RCC 7860 (cell line): ENCODE measurements around the gene LMAN1.

ENCODE experiments used
- DNase-seq: peaks from one replicate; pipeline ENCODE4 v3.0.0-alpha.2; 2015; ENCODE audit warnings: low spot score
- FAIRE-seq: peaks from 2 replicates; lab custom pipeline; 2012; peaks lifted over from hg19 to GRCh38; lab: Jason Lieb, UNC

The LMAN1 gene, protein sequence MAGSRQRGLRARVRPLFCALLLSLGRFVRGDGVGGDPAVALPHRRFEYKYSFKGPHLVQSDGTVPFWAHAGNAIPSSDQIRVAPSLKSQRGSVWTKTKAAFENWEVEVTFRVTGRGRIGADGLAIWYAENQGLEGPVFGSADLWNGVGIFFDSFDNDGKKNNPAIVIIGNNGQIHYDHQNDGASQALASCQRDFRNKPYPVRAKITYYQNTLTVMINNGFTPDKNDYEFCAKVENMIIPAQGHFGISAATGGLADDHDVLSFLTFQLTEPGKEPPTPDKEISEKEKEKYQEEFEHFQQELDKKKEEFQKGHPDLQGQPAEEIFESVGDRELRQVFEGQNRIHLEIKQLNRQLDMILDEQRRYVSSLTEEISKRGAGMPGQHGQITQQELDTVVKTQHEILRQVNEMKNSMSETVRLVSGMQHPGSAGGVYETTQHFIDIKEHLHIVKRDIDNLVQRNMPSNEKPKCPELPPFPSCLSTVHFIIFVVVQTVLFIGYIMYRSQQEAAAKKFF

DNA sequence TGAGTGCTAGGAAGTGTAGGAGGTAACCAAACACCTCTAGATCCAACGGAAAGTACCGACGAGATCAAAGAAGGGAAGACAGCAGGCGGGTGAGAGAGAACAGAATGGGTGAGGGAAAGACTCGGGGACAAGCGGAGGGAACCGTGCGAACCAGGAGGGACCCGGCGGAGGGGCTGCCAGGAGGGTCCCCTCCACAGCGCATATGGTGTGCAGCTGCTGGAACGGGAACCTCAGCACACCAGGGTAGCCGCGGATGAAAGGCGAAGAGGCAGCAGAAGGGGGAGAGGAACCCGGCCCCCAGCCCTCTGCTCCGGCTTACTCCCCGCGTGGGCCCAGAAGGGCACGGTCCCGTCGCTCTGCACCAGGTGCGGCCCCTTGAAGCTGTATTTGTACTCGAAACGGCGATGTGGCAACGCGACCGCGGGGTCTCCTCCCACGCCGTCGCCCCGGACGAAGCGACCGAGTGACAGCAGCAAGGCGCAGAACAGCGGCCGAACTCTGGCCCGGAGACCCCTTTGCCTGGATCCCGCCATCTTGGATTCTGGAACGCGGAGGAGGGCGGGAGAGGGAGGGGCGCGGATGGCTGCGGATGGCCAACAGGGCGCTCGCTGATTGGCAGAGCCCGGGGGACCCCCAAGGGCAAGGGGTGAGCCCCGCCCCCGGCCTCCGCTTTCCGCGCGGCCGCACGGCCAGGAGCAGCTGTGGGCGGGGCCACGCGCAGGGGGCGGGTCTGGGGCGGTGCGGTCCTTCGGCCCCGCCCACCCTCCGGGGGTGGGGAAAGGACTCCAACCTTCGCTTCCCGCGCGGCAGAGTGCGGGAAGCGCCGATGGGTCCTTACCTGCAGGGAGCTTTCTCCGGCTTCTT, at the start of gene LMAN1:
LMAN1 (minus strand) TSS at position 554 of the 864 bp plus-strand sequence; CDS start at position 533, 21 bp downstream.
- DNase-seq (peak; percentile 77), FAIRE-seq (no peak)

DNA sequence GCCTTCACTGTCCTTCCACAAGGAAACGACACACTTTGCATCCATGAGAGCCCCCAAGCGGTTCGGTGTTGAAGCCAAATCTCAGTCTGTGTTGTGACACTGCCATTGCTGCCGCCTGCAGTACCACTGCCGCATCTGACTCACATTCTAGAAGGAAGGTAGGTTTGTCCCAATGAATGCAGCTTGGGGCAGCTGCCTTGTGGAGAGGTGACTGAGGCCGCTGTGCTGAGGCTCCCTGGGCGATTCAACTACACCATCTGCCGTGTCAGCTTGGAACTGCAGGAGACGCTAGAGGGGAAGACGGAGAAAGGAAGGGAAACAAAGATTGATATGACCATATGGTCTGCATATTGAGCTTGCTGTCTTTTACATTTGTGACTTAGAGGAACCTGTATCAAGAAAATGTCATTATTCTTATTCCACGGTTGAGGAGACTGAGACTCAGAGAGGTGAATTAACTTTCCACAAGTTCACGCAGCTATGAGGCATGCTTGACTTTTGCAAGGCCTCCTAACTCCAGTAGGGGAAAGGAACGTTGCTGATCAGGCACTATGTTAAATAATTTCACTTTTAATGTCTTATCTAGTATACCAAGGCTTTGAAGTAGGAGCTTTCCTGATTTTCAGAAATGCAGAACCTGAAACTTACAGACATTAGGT, 43.5 kb upstream of the LMAN1 start:
- FAIRE-seq (peak; percentile 79), DNase-seq (peak; percentile 87)

DNA sequence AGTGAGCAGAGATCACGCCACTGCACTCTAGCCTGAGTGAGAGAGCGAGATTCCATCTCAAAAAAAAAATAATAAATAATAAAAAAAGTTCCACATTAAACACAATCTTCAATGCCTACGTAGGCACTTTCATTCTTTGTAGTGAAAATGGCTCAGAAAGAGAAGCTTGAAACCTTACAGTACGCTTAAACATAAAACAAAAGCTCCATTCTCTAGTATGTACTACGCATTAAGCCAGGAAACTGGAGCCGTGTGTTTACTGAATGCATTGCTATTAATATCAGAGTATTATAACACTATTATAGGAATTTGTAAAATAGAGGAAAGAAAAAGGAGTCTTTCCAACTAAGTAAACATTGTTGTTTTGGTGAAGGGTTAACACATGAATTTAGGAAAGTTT, 41.3 kb upstream of the LMAN1 start:
- DNase-seq (no peak), FAIRE-seq (no peak)

DNA sequence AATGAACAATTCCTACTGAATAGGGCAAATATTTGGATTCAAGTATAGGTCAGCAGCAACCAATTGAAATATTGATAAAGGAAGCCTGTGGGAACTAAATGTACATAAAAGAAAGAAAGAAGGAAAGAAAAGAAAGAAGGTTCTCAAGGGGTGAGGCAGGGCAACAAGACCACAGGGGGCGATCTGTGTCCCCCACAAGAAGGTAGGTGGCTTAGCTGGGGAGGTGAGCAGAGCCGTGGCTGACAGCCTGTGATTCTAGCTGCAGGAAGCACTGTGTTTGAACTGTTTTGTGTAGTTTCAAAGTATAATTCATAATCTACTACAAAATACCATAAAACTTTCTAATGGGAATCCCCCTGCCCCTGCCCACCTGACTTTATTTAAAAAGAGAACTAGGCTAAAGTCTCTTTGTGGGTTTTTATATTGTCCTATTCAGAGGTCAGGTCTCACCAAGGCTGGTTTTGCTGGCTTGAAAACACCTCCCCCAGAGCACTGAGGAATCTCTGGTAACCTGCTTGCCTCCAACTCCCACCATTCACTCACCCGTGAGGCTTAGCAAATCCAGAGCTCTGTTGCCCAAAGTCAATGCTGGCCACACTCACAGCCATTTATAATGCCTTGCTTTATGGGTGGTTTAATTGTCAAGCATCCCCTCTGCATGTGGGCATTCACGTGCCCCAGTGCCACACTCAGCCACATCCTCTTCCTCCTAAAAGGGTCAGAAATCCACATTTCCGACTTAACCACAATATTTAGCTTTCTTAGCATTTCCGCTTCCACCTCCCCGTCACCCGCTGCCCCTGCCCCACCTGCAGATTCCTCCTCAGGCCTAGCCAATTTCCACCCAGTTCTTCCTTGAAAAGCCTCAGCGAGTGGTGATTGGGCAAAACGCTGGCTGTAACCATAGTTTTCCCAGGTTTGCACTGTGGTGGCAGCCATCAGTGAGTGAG, 36.4 kb upstream of the LMAN1 start:
- DNase-seq (no peak), FAIRE-seq (no peak)

DNA sequence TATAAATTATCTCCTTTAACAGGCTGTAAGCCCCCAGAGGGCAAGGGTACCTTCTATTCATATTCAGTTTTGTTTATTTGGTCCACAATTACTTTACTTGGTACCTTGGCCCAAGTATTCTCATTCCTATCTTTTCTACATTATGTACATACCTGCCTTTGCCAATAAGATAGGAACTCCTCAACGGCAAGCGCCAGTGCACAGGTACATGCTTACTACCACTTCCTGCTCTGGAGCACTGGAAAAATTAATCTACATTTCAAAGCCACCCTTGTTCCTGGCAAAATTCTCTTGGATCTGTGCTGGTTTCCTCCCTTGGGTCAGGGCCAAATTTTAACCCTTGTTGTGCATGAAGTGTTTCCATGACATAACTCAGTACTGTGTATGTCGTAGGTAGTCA, 34.3 kb upstream of the LMAN1 start:
- DNase-seq (no peak), FAIRE-seq (no peak)

DNA sequence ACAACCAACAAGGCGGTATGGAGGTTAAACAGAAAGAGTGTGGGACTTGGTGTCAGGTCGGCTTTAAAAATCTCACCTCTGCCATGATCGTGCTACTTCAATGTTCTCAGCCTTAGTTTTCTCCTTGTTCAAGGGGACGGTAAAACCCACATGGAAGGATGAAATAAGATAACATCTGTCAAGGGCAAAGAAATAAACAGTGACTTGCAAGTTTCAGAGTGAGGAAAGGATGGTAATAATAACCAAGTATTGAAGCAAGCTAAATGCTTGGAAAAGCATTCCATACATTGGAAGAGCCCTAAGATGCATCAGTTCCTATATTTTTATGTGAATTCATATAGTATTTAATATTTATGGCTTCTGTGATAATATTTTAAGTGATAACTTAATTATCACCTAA, 29.8 kb upstream of the LMAN1 start:
- no peak for DNase-seq
- no peak for FAIRE-seq

DNA sequence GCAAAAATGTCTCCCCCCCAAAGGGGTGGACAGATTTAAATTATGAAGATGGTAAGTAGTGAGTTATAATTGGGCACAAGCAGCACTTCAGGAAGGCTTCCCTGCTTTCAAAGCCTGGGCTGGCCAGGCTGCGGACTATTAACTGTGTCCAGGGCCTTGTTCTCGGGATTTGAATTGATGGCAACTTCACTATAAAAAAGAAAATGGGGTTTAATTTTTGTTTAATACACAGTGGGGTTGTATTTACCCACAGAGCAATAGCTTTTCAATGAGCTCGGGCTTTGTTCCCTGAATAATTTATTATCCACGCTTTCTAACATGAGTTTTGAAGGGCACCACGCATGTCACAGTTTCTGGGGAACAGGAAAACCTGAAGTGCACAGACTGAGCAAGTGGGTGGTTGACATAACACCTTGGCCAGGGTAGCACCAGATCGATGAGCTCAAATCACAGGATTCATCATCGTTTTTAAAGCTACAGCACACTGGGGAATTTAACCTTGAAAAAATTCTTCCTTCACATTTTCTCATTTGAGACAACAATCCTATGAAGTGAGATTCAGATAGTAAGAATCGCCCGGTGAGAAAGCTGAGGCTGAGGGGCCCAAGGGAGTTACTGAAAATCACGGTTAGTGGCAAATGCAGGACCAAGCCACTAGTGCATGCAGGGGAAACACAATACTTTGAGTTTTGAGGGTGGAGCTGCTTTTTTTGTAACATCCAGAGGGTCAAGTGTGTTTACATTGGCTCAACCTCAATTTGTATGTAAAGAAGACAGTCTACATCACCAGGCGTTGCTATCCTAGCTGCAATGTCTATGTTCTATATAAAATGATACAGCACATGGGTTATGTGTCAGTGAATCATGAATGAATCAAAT, 28.9 kb upstream of the LMAN1 start:
- DNase-seq (no peak), FAIRE-seq (no peak)

DNA sequence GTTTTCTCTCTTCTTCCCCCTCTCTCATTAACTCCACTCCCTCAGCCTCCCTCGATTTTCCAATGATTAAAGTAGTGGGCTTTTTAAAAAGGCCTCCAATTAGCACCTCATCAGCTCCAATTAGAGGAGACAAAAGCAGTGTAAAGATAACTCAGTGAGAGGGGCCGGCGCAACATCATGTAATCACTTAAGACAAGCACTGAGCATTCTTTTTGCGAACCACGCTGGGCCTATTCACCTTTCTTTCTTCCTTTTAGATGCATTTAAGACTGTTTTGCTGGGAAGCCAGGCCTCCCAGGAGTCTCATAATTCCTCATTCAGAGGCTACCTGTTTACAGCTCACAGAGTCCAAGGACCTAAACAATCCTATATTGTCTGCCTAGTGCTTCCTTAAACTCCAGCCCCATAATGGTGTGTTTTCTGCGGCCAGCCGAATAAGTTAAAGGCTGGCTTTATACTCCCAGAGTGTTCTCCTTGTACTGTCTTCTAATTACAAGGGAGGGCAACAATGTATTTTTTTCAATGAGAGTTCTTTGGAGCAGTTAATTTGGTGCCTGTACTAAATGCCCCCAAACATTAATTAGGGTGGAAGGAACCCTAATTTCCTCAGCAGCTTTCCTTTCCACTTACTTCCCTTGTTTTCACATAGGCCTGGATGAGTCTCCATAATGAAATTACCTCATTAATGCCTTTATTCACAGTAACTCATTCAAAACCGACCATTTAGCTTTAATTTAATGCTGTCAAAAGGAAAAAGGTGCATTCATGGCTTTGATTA, 28.0 kb upstream of the LMAN1 start:
- FAIRE-seq (no peak), DNase-seq (no peak)

DNA sequence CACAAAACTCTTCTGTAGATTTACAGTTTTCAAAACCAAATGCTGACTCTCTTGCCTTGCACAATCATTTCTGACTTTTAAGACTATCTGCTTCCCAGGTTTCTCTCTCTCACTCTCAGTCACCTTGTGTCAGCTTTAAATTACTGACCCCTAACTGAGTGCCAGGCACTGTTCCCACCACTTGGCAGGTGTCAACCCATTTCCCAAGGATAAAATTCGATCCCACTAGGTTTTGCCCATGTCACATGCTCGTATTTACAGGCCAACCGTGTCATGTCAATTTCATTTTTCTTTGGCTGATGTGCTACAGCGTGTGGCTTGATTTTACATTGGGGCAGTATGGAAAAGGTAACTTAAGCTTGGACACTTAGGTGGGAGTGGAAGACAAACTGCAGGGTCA, 26.1 kb upstream of the LMAN1 start:
- no peak for DNase-seq

DNA sequence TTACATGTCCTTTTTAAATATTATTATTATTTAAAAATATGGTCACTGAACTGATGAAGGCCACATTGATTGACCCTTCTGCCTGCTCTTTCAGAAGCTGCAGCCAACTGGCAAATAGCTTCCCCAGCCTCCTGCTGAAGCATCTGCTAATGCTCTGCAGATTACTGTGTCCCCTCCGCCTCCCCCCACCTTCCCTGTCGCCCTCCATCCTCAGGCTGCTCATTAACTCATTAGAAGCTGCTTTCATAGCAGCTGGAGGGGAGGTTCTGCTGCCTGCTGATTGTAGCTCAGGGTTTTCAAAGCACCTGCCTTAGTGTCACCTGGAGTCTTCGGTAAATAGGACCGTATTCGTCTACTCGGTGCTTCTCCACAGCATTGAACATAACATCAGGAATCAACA, 24.8 kb upstream of the LMAN1 start:
- FAIRE-seq (no peak), DNase-seq (no peak)

More for the DNA sequence above, 26.1 kb upstream of the LMAN1 start:
- no peak for FAIRE-seq

DNA sequence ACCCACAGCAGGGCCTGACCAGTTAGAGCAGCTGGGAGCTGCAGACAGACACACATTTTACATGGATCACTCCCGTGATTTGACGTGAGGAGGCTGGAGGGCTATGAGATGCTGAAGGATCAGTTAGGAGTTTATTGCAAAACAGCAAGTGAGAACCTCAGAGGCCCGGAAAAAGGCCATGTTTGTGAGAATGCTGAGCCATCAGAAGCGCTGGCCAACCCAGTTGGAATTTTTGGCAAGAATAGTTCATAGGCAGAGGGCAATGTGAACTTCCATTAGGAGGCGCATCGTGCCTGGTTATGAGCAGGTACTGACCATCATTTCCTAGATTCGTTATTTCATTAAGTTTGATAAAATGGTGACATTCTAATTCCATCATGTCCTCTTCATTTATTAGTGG, 23.3 kb upstream of the LMAN1 start:
- FAIRE-seq (no peak), DNase-seq (no peak)

DNA sequence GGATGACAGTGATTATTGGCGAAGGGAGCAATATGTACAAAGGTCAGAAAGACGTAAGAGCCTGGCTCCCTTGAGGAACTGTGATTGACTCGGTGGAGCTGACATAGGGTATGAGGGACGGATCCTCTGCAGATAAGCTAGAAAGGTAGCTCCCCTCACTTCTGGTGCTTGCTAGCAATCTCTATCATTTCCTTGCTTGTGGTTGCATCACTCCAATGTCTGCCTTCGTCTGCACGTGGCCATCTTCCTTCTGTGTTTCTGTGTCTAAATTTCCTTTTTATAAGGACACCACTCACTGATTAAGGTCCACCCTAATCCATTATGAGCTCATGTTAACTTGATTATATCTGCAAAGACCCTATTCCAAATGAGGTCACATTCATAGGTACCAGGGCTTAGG, 22.9 kb upstream of the LMAN1 start:
- FAIRE-seq = no peak
- no peak for DNase-seq

DNA sequence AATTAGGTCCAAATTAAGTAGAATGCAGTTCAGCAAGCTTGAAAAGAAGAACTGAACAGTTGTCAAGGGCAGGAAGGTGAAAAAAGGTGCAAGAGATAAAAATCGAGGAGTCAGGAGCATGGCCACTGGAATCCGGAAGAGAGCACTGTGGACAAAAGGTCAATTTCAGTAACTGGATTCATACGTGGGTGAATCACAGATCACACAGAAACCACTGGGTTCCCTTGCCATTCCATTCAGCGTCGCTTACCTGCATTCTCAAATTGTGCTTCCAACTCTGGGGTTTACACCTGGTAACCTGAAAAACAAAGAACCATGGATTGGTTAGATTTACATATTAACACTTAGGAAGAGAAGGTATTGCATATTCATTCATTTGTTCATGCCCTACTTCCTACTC, 21.6 kb upstream of the LMAN1 start:
- FAIRE-seq = no peak
- no peak for DNase-seq

DNA sequence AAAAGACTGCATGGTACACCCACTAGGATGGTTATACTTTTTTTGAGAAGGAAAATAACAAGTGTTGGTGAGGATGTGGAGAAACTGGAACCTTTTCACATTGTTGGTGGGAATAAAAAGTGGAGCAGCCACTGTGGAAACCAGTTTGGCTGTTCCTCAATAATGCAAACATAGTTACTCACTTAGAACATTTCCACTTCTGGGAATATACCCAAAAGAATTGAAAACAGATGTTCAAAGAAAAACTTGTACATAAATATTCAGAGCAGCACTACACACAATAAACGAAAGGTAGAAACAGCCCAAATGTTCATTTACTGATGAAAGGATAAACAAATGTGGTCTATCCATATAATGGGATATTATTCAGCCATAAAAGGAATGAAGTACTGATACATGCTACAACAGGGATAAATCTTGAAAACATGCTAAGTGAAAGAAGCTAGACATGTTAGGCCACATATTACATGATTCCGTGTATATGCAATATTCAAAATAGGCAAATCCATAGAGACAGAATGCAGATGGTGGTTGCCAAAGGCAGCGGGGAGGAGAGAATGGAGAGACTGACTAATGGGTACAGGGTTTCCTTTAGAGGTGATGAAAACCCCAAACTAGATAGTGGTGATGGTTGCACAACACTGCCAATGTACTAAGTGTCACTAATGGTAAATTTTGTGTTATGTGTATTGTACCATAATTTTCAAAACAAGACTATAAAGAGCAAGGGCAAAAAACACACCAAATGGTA, 20.9 kb upstream of the LMAN1 start:
- DNase-seq = no peak
- no peak for FAIRE-seq

DNA sequence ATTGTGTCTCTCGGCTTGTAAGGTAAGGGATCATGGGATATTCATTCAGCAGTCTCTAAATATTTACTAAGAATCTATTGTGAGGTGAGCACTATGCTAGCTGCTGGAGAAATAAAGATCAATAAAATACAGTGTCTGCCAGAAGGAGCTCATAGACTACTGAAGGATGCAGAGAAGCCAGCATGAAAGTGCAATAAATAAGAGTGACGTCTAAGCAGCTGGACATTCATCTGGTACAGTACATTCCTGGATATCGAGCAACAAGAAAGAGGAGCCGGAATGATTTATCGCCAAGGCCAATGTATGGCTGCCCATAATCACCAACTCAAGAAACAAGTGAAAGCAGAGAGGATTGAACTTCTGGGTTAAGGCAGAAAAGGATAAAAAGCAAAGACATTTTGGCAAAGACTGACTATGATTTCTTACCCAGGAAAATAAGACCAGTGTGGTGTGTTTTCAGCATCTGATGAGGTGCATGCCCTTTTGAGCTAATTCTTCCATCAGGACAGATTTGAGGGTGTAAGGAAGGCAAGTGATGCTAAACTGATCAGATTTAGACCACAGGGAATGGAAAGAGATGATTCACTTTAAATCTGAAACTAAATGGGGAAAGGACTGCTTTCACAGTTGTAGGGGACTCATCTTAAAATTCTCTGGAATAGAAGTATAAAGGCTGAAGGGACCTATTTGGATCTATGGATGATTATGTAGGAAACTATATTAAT, 18.7 kb upstream of the LMAN1 start:
- DNase-seq = no peak

DNA sequence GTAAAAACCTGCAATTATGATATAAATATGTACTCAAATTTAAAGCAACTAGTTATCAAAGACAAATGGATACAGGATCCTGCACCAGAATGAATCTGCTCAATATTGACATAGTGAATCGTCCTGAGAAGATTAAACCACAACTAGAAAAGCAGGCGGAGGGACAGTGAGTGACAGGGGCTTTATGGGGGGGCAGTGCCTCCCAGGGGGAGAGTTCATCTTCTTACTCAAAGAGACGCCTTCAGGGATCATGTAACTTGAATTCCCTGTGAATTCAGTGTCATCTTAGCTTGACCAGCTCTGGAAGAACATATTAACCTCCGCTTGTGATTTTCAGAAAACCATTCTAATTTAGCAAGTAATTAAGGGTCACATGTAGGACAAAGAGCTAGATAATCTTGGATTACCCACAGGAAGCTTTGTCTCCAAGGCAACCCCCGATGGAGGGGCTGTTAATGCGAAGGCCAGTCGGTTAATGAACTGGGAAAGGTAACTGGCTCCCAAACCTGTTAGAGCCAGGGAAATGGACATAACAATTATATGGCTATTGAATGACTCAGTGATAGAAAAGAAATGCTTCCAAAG, 17.4 kb upstream of the LMAN1 start:
- DNase-seq (no peak), FAIRE-seq (no peak)

More for the DNA sequence above, 18.7 kb upstream of the LMAN1 start:
- no peak for FAIRE-seq

DNA sequence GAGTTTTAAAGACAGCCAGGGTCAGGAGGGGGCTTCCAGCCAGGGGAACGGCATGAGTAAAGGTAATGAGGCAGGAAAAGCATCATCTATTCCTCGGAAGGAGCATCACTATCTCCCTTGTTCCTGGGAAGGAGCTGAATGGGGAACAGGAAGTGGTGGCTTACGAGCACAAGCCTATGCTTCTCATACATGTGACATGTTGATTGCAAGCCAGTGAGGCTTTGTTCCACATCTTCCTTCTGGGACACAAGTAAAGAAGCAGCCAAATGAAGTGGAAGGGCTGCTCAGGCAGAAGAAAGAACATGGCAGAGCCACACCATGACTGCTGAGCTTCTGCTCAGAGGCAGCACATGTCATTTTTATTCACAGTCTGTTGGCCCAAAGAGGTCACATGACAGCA, 15.1 kb upstream of the LMAN1 start:
- FAIRE-seq = no peak
- DNase-seq = no peak
